HEK293 (cell line): ENCODE measurements around the gene USP32.

ENCODE experiments used
- CTCF ChIA-PET: fragments of 350-600 bp; formaldehyde crosslinking; extraction: SDS; loops from one replicate; lab custom pipeline; 2021; ENCODE audit warnings: antibody characterized with exemption; lab: Yijun Ruan, JAX
- POLR2A ChIA-PET: fragments of 300-600 bp; formaldehyde crosslinking; extraction: SDS; loops from one replicate; lab custom pipeline; 2020; ENCODE audit warnings: antibody characterized with exemption, inconsistent platforms; lab: Yijun Ruan, JAX
- H3K27ac ChIP-seq: fragments of 200-500 bp; sonication (Bioruptor generic); 2 replicates; pipeline ENCODE4 v1.5.1; 2014; ENCODE audit warnings: low read depth, low read length, control low read depth, inconsistent platforms; ENCODE audit errors: extremely low read depth
- H3K36me3 ChIP-seq, 2 experiments: fragments of 200-500 bp in 1 of 2; sonication (Bioruptor generic) in 1 of 2; 1 replicate in 1 of 2; 2 replicates in 1 of 2; pipeline ENCODE4 v1.5.1; 2014 to 2017; ENCODE audit warnings: inconsistent platforms in 2 of 2, low read length in 2 of 2; ENCODE audit not compliant: control insufficient read depth in 2 of 2, insufficient read depth in 1 of 2
- H3K4me1 ChIP-seq: fragments of 200-500 bp; sonication (Bioruptor generic); 2 replicates; pipeline ENCODE4 v1.5.1; 2014; ENCODE audit warnings: mild to moderate bottlenecking, low read length, inconsistent platforms; ENCODE audit not compliant: control insufficient read depth, insufficient read depth
- H3K4me3 ChIP-seq: 2 replicates; pipeline ENCODE4 v1.5.1; 2011; ENCODE audit warnings: low read depth, mild to moderate bottlenecking, control low read depth, low read length, moderate library complexity
- H3K9me3 ChIP-seq: fragments of 200-500 bp; sonication (Bioruptor generic); 2 replicates; pipeline ENCODE4 v1.5.1; 2014; ENCODE audit warnings: low read depth, low read length, inconsistent platforms; ENCODE audit not compliant: control insufficient read depth, insufficient read depth
- KLF10 ChIP-seq: fragments of 450-650 bp; IDR thresholded peaks from 2 replicates; pipeline ENCODE4 v1.5.1; 2018; ENCODE audit warnings: missing biosample characterization, mild to moderate bottlenecking, missing genetic modification characterization
- MEIS1 ChIP-seq: sonication (generic); formaldehyde crosslinking; IDR thresholded peaks from 2 replicates; pipeline ENCODE4 v1.8.1; 2022; ENCODE audit warnings: missing genetic modification reagents, mild to moderate bottlenecking, borderline replicate concordance
- PATZ1 ChIP-seq: fragments of 450-650 bp; formaldehyde crosslinking; IDR thresholded peaks from 2 replicates; pipeline ENCODE4 v1.5.1; 2016; ENCODE audit warnings: missing biosample characterization, missing genetic modification characterization
- ZBTB17 ChIP-seq: fragments of 450-650 bp; formaldehyde crosslinking; IDR thresholded peaks from 2 replicates; pipeline ENCODE4 v1.5.1; 2016; ENCODE audit warnings: missing biosample characterization, missing genetic modification characterization
- ZNF10 ChIP-seq: fragments of 450-650 bp; formaldehyde crosslinking; IDR thresholded peaks from 2 replicates; pipeline ENCODE4 v1.5.1; 2017; ENCODE audit warnings: missing biosample characterization, missing genetic modification characterization
- ZNF354C ChIP-seq: fragments of 450-650 bp; formaldehyde crosslinking; IDR thresholded peaks from 2 replicates; pipeline ENCODE4 v1.5.1; 2016; ENCODE audit warnings: missing biosample characterization, missing genetic modification characterization, low read depth, borderline replicate concordance
- ZNF362 ChIP-seq: fragments of 450-650 bp; formaldehyde crosslinking; IDR thresholded peaks from 2 replicates; pipeline ENCODE4 v1.5.1; 2016; ENCODE audit warnings: missing biosample characterization, missing genetic modification characterization
- ZNF629 ChIP-seq: fragments of 450-650 bp; formaldehyde crosslinking; IDR thresholded peaks from 2 replicates; pipeline ENCODE4 v1.5.1; 2017; ENCODE audit warnings: missing biosample characterization, missing genetic modification characterization
- TF ChIP-seq, protein P1 (sequence below): fragments of 450-650 bp; formaldehyde crosslinking; conservative IDR thresholded peaks from 2 replicates; pipeline ENCODE4 v1.5.1; 2016; ENCODE audit warnings: low read depth, missing biosample characterization, missing genetic modification characterization
- TF ChIP-seq, protein P2 (sequence below): fragments of 450-650 bp; formaldehyde crosslinking; IDR thresholded peaks from 2 replicates; pipeline ENCODE4 v1.5.1; 2017; ENCODE audit warnings: missing biosample characterization, missing genetic modification characterization
- TF ChIP-seq, protein P3 (sequence below): fragments of 450-650 bp; formaldehyde crosslinking; IDR thresholded peaks from 2 replicates; pipeline ENCODE4 v1.5.1; 2016; ENCODE audit warnings: missing biosample characterization, missing genetic modification characterization
- TF ChIP-seq, protein P4 (sequence below): fragments of 450-650 bp; formaldehyde crosslinking; IDR thresholded peaks from 2 replicates; pipeline ENCODE4 v1.5.1; 2017; ENCODE audit warnings: missing biosample characterization, missing genetic modification characterization
- TF ChIP-seq, protein P5 (sequence below): fragments of 450-650 bp; formaldehyde crosslinking; IDR thresholded peaks from 2 replicates; pipeline ENCODE4 v1.5.1; 2016; ENCODE audit warnings: missing biosample characterization, missing genetic modification characterization

The USP32 gene

GRCh38 chr17:60269417-60269816, 122.5 kb downstream of the USP32 start:
- no peak overlapping the region for H3K4me3 ChIP-seq
- H3K4me1 ChIP-seq = no peaks in the 10 kb centered on the region
- H3K27ac ChIP-seq = no peak overlapping the region
- ChIA-PET CTCF (no interaction called here), POLR2A (no interaction called here)
- TF ChIP-seq, protein P1, sequence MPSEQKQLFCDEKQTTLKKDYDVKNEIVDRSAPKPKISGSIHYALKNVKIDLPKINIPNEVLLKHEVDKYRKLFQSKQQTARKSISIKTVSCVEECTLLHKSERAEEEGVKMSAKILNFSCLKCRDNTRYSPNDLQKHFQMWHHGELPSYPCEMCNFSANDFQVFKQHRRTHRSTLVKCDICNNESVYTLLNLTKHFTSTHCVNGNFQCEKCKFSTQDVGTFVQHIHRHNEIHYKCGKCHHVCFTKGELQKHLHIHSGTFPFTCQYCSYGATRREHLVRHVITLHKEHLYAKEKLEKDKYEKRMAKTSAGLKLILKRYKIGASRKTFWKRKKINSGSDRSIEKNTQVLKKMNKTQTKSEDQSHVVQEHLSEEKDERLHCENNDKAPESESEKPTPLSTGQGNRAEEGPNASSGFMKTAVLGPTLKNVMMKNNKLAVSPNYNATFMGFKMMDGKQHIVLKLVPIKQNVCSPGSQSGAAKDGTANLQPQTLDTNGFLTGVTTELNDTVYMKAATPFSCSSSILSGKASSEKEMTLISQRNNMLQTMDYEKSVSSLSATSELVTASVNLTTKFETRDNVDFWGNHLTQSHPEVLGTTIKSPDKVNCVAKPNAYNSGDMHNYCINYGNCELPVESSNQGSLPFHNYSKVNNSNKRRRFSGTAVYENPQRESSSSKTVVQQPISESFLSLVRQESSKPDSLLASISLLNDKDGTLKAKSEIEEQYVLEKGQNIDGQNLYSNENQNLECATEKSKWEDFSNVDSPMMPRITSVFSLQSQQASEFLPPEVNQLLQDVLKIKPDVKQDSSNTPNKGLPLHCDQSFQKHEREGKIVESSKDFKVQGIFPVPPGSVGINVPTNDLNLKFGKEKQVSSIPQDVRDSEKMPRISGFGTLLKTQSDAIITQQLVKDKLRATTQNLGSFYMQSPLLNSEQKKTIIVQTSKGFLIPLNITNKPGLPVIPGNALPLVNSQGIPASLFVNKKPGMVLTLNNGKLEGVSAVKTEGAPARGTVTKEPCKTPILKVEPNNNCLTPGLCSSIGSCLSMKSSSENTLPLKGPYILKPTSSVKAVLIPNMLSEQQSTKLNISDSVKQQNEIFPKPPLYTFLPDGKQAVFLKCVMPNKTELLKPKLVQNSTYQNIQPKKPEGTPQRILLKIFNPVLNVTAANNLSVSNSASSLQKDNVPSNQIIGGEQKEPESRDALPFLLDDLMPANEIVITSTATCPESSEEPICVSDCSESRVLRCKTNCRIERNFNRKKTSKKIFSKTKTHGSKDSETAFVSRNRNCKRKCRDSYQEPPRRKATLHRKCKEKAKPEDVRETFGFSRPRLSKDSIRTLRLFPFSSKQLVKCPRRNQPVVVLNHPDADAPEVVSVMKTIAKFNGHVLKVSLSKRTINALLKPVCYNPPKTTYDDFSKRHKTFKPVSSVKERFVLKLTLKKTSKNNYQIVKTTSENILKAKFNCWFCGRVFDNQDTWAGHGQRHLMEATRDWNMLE (tag by site-specific recombination) = no peak
- TF ChIP-seq, protein P2, sequence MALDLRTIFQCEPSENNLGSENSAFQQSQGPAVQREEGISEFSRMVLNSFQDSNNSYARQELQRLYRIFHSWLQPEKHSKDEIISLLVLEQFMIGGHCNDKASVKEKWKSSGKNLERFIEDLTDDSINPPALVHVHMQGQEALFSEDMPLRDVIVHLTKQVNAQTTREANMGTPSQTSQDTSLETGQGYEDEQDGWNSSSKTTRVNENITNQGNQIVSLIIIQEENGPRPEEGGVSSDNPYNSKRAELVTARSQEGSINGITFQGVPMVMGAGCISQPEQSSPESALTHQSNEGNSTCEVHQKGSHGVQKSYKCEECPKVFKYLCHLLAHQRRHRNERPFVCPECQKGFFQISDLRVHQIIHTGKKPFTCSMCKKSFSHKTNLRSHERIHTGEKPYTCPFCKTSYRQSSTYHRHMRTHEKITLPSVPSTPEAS = no peak
- TF ChIP-seq, protein P3, sequence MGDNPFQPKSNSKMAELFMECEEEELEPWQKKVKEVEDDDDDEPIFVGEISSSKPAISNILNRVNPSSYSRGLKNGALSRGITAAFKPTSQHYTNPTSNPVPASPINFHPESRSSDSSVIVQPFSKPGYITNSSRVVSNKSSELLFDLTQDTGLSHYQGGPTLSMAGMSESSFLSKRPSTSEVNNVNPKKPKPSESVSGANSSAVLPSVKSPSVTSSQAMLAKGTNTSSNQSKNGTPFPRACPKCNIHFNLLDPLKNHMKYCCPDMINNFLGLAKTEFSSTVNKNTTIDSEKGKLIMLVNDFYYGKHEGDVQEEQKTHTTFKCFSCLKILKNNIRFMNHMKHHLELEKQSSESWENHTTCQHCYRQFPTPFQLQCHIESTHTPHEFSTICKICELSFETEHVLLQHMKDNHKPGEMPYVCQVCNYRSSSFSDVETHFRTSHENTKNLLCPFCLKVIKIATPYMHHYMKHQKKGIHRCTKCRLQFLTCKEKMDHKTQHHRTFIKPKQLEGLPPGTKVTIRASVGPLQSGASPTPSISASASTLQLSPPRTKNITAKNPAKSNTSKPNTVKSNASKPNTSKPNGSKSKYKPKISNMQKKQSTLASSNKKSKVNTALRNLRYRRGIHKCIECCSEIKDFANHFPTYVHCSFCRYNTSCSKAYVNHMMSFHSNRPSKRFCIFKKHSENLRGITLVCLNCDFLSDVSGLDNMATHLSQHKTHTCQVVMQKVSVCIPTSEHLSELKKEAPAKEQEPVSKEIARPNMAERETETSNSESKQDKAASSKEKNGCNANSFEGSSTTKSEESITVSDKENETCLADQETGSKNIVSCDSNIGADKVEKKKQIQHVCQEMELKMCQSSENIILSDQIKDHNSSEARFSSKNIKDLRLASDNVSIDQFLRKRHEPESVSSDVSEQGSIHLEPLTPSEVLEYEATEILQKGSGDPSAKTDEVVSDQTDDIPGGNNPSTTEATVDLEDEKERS = no peak
- TF ChIP-seq ZNF629 (tag by site-specific recombination) (no peak), PATZ1 (no peak), ZNF10 (tag by site-specific recombination) (no peak), ZNF362 (tag by site-specific recombination) (no peak), KLF10 (tag by site-specific recombination) (no peak), MEIS1 (CRISPR knock-in tag) (no peak), ZNF354C (no peak), ZBTB17 (tag by site-specific recombination) (no peak)
- TF ChIP-seq, protein P4, sequence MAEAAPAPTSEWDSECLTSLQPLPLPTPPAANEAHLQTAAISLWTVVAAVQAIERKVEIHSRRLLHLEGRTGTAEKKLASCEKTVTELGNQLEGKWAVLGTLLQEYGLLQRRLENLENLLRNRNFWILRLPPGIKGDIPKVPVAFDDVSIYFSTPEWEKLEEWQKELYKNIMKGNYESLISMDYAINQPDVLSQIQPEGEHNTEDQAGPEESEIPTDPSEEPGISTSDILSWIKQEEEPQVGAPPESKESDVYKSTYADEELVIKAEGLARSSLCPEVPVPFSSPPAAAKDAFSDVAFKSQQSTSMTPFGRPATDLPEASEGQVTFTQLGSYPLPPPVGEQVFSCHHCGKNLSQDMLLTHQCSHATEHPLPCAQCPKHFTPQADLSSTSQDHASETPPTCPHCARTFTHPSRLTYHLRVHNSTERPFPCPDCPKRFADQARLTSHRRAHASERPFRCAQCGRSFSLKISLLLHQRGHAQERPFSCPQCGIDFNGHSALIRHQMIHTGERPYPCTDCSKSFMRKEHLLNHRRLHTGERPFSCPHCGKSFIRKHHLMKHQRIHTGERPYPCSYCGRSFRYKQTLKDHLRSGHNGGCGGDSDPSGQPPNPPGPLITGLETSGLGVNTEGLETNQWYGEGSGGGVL (tag by site-specific recombination) = no peak
- TF ChIP-seq, protein P5, sequence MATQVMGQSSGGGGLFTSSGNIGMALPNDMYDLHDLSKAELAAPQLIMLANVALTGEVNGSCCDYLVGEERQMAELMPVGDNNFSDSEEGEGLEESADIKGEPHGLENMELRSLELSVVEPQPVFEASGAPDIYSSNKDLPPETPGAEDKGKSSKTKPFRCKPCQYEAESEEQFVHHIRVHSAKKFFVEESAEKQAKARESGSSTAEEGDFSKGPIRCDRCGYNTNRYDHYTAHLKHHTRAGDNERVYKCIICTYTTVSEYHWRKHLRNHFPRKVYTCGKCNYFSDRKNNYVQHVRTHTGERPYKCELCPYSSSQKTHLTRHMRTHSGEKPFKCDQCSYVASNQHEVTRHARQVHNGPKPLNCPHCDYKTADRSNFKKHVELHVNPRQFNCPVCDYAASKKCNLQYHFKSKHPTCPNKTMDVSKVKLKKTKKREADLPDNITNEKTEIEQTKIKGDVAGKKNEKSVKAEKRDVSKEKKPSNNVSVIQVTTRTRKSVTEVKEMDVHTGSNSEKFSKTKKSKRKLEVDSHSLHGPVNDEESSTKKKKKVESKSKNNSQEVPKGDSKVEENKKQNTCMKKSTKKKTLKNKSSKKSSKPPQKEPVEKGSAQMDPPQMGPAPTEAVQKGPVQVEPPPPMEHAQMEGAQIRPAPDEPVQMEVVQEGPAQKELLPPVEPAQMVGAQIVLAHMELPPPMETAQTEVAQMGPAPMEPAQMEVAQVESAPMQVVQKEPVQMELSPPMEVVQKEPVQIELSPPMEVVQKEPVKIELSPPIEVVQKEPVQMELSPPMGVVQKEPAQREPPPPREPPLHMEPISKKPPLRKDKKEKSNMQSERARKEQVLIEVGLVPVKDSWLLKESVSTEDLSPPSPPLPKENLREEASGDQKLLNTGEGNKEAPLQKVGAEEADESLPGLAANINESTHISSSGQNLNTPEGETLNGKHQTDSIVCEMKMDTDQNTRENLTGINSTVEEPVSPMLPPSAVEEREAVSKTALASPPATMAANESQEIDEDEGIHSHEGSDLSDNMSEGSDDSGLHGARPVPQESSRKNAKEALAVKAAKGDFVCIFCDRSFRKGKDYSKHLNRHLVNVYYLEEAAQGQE (tag by site-specific recombination) = no peak
- H3K36me3 ChIP-seq = peaks cover 13% of the 10 kb centered on the region in 2 experiments; a peak in 2 of 3 replicates
- H3K9me3 ChIP-seq = no peaks in the 10 kb centered on the region
